GM19238 (cell line): Measurements from ENCODE around the gene ZSCAN10.
"Not testable (repeated sequence)": the region's sequence is repeated elsewhere in the genome, so short reads cannot be mapped to it uniquely, and the experiment has no call there.

Experiments
- DNase-seq: peaks from one replicate; pipeline ENCODE4 v3.0.0; 2011; ENCODE audit warnings: low spot score; ENCODE audit not compliant: insufficient read length

Gene ZSCAN10

GRCh38 chr16:3086596-3087242 is 12.4 kb downstream of the ZSCAN10 start:
- DNase-seq: no peak

GRCh38 chr16:3085868-3086595 is 13.1 kb downstream of the ZSCAN10 start:
- DNase-seq: no peak

GRCh38 chr16:3084969-3085670 is 14.0 kb downstream of the ZSCAN10 start:
- DNase-seq: no peak

- no peak for DNase-seq
Observed at GRCh38 chr16:3084491-3084890, 14.6 kb downstream of the ZSCAN10 start.

GRCh38 chr16:3083408-3083807 is 15.7 kb downstream of the ZSCAN10 start:
- DNase-seq: not testable (repeated sequence)

- not testable (repeated sequence) for DNase-seq
Observed at GRCh38 chr16:3081957-3082356, 17.1 kb downstream of the ZSCAN10 start.

- DNase-seq: no peak
Observed at GRCh38 chr16:3080024-3080423, 19.1 kb downstream of the ZSCAN10 start.

- no peak for DNase-seq
Observed at GRCh38 chr16:3076577-3076976, 22.5 kb downstream of the ZSCAN10 start.

- DNase-seq: not testable (repeated sequence)
Observed at GRCh38 chr16:3075946-3076345, 23.1 kb downstream of the ZSCAN10 start.

- no peak for DNase-seq
Observed at GRCh38 chr16:3075523-3075915, 23.6 kb downstream of the ZSCAN10 start.

- peak; percentile 78 for DNase-seq
Observed at GRCh38 chr16:3074860-3075522, 24.1 kb downstream of the ZSCAN10 start.

- DNase-seq: no peak
Observed at GRCh38 chr16:3073448-3073847, 25.6 kb downstream of the ZSCAN10 start.

GRCh38 chr16:3072576-3073263 is 26.4 kb downstream of the ZSCAN10 start:
- not testable (repeated sequence) for DNase-seq

- not testable (repeated sequence) for DNase-seq
Observed at GRCh38 chr16:3072148-3072547, 26.9 kb downstream of the ZSCAN10 start.

GRCh38 chr16:3071655-3072054 is 27.4 kb downstream of the ZSCAN10 start:
- no peak for DNase-seq

GRCh38 chr16:3070608-3071111 is 28.4 kb downstream of the ZSCAN10 start:
- DNase-seq: no peak

GRCh38 chr16:3069146-3069545 is 29.9 kb downstream of the ZSCAN10 start:
- DNase-seq: not testable (repeated sequence)

GRCh38 chr16:3068487-3068886 is 30.6 kb downstream of the ZSCAN10 start:
- no peak for DNase-seq

- no peak for DNase-seq
Observed at GRCh38 chr16:3066440-3066748, 32.7 kb downstream of the ZSCAN10 start.

GRCh38 chr16:3065742-3066439 is 33.2 kb downstream of the ZSCAN10 start:
- no peak for DNase-seq
